Caki2 (cell line): ENCODE data around the gene PGM2. TPM values are rescaled to one million over a fixed set of nuclear protein-coding genes. Genes with fewer than 3 reads are reported as not detected.
"Not testable (repeated sequence)": the region's sequence is repeated elsewhere in the genome, so short reads cannot be mapped to it uniquely, and the experiment has no call there.

Source experiments
- DNase-seq: peaks from one replicate; pipeline ENCODE4 v3.0.0-alpha.2; 2015; ENCODE audit warnings: low read depth
- in situ Hi-C: cut with HindIII; loops from 2 replicates; pipeline ENCODE4 v1.10.0; 2016; ENCODE audit warnings: low sequenced_read_pairs, low pct_unique_long_range_greater_than_20kb, mixed read lengths
- total RNA-seq: library from RNA; depleted of rRNA; stranded (reverse); fragments of >200 nt; shearing (Covaris generic); gene quantifications from 2 replicates; pipeline ENCODE4 v1.2.3, GENCODE V29; 2014; ENCODE audit warnings: low replicate concordance

The PGM2 gene
- total RNA-seq, 1 experiment from 2014 or later, result 24.8 TPM

- in situ Hi-C loops, result no loop called here
- DNase-seq, result peak; percentile 18
Measured at GRCh38 chr4:37812713-37813112, 13.8 kb upstream of the PGM2 start.

GRCh38 chr4:37815591-37815990 lies 10.9 kb upstream of the PGM2 start:
- in situ Hi-C loops, result no loop called here
- no peak for DNase-seq

GRCh38 chr4:37816006-37816405 lies 10.5 kb upstream of the PGM2 start:
- DNase-seq, result no peak
- in situ Hi-C loops, result no loop called here

GRCh38 chr4:37816719-37817118 lies 9.8 kb upstream of the PGM2 start:
- DNase-seq, result no peak
- in situ Hi-C loops, result no loop called here

- in situ Hi-C loops, result no loop called here
Measured at GRCh38 chr4:37818752-37819151, 7.7 kb upstream of the PGM2 start.

GRCh38 chr4:37820458-37820857 lies 6.0 kb upstream of the PGM2 start:
- in situ Hi-C loops, DNase-seq: not testable (repeated sequence)

More at GRCh38 chr4:37818752-37819151, 7.7 kb upstream of the PGM2 start:
- no peak for DNase-seq

- in situ Hi-C loops, result no loop called here
- no peak for DNase-seq
Measured at GRCh38 chr4:37821953-37822605, 4.4 kb upstream of the PGM2 start.

- in situ Hi-C loops, DNase-seq: not testable (repeated sequence)
Measured at GRCh38 chr4:37825501-37825900, 985 bp upstream of the PGM2 start.

- in situ Hi-C loops, result no loop called here
Measured at GRCh38 chr4:37825968-37826294, 555 bp upstream of the PGM2 start.

GRCh38 chr4:37827030-37827685 lies 672 bp downstream of the PGM2 start:
- in situ Hi-C loops, result no loop called here
- peak; percentile 6 for DNase-seq

More at GRCh38 chr4:37825968-37826294, 555 bp upstream of the PGM2 start:
- no peak for DNase-seq

GRCh38 chr4:37827802-37828321 lies 1.4 kb downstream of the PGM2 start:
- in situ Hi-C loops, result no loop called here
- no peak for DNase-seq

- no peak for DNase-seq
- in situ Hi-C loops, result no loop called here
Measured at GRCh38 chr4:37828843-37829242, 2.4 kb downstream of the PGM2 start.

- in situ Hi-C loops, result no loop called here
- DNase-seq, result no peak
Measured at GRCh38 chr4:37830640-37831039, 4.2 kb downstream of the PGM2 start.

GRCh38 chr4:37835031-37835430 lies 8.5 kb downstream of the PGM2 start:
- DNase-seq, result no peak
- in situ Hi-C loops, result no loop called here

GRCh38 chr4:37835806-37836205 lies 9.3 kb downstream of the PGM2 start:
- in situ Hi-C loops, result no loop called here
- DNase-seq, result no peak

- in situ Hi-C loops, result no loop called here
- DNase-seq, result no peak
Measured at GRCh38 chr4:37836274-37836673, 9.8 kb downstream of the PGM2 start.

GRCh38 chr4:37836838-37837440 lies 10.5 kb downstream of the PGM2 start:
- no peak for DNase-seq
- in situ Hi-C loops, result no loop called here

GRCh38 chr4:37837446-37837845 lies 11.0 kb downstream of the PGM2 start:
- no peak for DNase-seq
- in situ Hi-C loops, result no loop called here

GRCh38 chr4:37839426-37839825 lies 12.9 kb downstream of the PGM2 start:
- in situ Hi-C loops, result no loop called here
- DNase-seq, result no peak
